T-helper 1 cell (primary cell): ENCODE results near the gene ARMH3.
"Not testable (repeated sequence)": the region's sequence is repeated elsewhere in the genome, so short reads cannot be mapped to it uniquely, and the experiment has no call there.

Source experiments
- DNase-seq, 5 donors: peaks; one replicate each; pipeline ENCODE4 v3.0.0-alpha.2; 2012 to 2020

Gene ARMH3

DNA sequence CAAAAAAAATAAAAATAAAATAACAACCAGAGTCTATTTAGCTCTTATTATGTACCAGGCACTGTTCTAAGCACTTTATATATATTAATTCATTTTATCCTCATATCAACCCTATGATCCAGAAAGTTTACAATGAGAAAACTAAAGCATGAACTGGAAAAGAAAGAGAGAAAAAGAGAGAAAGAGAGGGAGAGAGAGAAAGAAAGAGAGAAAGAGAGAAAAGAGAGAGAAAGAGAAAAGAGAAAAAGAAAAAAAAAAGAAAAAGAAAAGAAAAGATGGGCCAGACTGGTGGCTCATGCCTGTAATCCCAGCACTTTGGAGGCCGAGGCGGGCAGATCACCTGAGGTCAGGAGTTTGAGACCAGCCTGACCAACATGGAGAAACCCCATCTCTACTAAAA lies 9.9 kb downstream of the ARMH3 start:
- no peak for DNase-seq

- no peak for DNase-seq
Observed at GRCh38 chr10:102045292-102045691, 10.7 kb downstream of the ARMH3 start.

DNA sequence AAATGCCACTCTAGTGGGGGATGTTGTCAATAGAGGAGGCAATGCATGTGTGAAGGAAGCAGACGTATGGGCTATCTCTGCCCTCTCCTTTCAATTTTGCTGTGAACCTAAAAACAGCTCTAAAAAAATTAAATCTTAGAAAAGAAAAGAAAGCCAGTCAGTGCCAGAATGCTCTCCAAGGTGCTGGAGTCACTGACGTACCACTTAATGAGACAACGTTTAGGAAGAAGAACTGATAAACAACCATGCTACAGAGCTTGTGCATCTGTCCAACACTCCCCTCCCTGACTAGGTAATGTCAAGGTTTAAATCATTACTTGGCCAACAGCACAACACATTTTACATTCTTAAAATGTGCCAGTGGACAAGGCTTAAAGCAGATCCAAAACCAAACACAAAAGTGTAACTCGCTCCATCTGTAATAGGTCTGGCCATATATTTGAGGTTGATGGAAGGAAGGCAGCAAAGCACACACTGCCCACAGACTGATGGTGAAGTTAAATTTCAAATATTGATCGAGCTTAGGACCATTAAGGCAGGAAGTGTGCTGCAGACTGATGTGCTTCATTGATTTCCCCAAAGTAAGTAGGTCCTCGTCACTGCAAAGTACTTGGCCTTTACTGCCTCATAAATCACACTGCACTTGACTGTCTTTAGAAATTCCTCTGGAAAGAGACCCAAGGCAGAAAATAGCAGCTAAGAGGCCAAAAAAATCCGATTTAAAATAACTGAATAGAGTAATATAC lies 15.5 kb downstream of the ARMH3 start:
- DNase-seq, result no peak

- no peak for DNase-seq
Observed at GRCh38 chr10:102038410-102038809, 17.6 kb downstream of the ARMH3 start.

GRCh38 chr10:102035807-102036206 lies 20.2 kb downstream of the ARMH3 start:
- not testable (repeated sequence) for DNase-seq

DNA sequence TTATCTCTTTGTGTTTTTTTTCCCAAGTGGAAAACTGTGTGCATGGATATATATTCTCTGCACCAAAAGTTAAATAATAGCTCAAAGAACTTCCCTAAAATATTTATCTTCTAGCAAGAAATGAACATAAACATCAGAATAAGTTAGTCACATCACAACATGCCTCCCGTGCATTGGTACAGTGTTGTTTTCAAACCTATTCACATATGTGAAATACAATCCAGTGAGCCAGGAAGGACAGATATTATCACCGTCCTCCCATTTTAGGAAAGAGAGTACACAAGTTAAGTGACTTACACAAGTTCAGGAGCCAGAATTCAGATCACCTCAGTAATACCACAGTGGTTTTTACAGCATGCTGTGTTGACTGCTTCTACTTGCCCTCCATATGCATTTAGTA lies 22.2 kb downstream of the ARMH3 start:
- DNase-seq, result no peak

DNA sequence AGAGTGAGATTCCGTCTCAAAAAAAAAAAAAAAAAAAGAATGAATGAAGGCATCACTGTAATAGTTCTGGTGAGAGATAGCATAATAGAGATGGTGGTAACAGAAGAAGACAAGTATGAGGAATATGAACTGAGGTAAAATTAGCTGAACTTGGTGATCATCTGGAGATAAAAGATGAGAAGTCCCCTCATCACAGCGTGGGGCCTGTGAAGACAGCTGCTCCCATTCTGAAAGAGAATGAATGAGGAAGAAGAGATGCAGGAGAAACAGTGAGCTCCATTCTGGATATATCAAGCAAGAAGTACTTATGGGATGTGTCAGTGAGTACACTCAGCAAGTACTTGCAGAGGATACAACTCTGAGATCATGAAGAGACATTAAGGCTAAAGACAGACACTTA lies 28.7 kb downstream of the ARMH3 start:
- DNase-seq, result no peak

- DNase-seq, result no peak
Observed at GRCh38 chr10:102024799-102025198, 31.2 kb downstream of the ARMH3 start.

DNA sequence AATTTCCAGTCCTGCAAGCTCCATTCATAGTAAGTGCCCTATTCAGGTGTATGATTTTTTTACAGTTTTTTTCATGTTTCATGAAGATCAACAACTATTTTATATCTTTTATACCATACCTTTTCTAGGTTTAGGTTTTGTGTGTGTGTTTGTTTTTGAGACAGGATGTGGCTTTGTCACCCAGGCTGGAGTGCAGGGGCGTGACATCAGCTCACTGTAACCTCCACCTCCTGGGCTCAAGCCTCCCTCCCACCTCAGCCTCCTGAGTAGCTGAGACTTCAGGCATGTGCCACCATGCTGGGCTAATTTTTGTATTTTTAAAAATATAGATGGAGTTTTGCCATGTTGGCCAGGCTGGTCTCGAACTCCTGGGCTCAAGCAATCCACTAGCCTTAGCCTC lies 35.0 kb downstream of the ARMH3 start:
- DNase-seq, result peak in 1 of 5 donors; percentile 64

- no peak for DNase-seq
Observed at GRCh38 chr10:102017295-102017694, 38.7 kb downstream of the ARMH3 start.

DNA sequence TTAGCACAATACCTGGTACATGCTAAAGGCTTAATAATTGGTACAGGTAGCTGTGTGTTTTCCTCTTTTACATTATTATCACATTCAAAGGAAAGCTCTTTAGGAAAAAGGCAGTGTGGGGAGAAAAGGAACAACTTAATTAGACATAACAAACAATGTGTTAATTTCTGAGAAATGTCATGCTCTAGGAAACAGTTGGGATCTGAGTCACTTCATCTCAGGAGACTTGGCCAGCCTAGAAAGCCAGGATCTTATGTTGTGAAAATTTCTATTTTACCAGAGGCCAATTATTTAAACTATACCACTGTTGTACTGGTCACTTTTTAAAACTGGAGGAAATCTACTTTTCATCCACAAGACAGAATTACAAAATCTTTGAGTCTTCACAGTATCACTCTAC lies 39.6 kb downstream of the ARMH3 start:
- DNase-seq, result no peak

GRCh38 chr10:102010961-102011360 lies 45.0 kb downstream of the ARMH3 start:
- no peak for DNase-seq

DNA sequence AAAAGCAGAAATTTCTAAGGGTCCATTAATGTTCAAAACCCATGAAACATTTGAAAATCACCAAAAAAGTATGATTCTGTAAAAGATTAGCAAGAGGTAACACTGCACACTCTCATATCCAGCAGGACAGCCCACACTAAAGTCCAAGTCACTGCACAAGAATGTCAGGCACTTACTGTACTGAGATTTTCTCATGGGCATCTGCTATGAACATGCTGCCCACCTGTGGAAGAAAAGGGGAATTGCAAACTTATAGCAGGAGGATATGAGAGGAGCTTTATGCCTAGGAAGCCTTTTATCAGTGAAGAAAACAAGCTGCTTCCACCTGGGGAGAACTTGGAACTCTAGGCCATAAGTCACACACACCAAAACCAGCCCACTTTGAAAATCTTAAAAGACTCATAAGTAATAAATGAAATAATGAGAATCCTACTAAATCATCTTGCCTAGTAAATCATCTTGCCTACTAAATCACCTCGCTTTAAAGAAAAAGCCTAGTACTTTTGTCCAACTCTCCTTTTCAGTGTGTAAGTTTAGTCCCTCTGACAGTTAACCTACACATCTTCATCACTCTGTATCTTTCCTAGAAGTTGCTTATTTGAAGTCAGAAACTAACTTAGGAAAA lies 46.1 kb downstream of the ARMH3 start:
- DNase-seq, result peak in 4 of 5 donors; percentile 2 to 62 (median 16)

DNA sequence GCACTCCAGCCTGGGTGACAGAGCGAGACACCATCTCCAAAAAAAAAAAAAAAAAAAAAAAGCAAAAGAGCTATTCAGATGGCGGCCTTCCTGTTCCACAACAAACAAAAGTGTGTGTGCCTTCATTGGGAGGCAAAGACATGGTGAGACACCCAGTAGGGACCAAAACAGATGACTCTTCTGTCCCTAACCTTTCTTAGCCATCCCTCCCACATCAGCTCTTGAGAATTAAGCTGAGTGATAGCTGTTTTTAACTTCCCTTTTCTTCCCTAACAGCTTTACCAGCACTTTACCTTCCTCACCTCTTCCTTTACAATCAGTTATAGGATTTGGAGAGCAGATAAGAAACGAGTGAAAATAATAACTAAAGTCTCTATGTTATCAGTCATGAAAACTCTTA lies 48.2 kb downstream of the ARMH3 start:
- no peak for DNase-seq

GRCh38 chr10:102007031-102007430 lies 48.9 kb downstream of the ARMH3 start:
- DNase-seq, result not testable (repeated sequence)

DNA sequence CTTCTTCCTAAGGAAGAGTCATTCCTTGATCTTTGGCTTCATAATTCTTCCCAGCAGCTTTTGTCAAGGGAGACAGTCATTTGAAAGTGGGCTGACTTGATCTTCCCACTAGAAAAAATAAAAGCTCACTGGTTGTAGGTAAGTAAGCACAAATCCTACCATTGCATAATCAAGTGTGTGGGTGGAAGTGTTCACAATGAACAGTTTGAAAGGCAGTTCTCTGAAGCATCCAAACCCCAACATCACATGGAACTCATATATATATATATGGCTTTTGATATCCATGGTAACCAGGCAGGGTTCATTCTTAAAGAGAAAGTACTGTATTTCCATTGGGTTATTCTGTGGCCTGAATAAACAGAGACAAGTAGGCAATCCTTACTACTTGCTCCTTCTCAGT lies 51.6 kb downstream of the ARMH3 start:
- DNase-seq, result no peak

DNA sequence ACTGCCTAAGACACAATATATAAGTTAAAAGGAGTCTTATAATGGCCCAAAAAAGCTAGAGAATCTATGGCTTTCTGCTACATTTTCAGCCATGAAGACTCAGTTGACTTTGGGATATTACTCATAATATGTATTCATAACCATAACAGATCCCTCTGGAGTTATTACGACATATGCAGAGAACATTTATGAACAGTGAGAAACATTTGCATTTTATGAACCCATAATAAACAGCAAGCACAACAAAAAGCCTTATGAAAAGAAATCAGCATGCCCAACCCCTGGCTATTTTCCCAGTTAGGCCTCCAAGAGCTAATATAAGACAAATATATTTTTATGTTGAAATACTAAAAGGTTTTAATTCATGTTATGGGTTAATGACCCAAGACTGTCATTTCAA lies 52.4 kb downstream of the ARMH3 start:
- no peak for DNase-seq

- DNase-seq, result no peak
Observed at GRCh38 chr10:102001435-102002068, 54.4 kb downstream of the ARMH3 start.

DNA sequence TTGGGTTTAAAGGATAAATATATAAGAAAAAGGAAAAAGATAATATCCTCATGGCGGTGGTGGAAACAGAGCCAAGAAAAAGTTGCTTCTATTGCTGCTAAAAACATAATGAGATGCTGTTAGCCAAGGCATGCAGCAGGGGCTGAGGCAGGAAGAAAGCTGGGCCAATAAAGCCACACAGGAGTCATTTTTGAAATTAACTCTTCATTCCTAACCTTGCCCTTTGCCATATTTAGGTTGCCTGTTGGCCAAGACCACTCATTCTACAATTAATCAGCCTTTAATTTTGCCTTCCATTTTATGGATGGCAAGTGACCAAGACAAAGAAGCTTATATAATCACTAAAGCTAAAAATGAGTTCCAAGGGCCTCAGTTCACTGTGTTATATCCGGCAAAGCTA lies 58.2 kb downstream of the ARMH3 start:
- DNase-seq, result no peak

DNA sequence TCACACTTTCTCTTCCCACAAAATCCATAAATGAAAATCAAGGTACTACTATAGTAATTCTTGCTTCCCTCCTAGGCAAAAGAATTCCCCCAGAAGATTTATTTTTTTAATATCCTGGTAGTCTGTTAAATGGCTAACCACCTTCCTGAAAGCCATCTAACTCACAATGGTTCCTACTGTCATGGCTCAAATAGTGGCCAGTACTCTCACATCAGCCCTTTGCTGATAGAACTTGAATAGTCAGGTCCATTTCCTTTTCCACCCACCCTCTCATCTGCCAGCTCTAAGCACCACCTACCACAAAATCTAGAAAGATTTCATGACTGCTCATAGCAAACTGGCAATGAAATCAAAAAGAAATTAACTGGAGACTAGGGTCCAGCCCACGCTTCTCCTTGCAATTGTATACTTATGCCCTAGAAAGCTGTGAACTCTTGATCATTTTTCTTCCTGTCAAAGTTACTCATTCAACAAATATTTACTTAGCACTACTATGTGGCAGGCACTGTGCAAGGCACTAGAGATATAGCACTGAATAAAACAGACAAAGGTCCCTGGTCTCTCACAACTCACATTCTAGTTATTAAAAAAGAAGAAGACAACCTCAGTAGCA lies 60.4 kb downstream of the ARMH3 start:
- no peak for DNase-seq

DNA sequence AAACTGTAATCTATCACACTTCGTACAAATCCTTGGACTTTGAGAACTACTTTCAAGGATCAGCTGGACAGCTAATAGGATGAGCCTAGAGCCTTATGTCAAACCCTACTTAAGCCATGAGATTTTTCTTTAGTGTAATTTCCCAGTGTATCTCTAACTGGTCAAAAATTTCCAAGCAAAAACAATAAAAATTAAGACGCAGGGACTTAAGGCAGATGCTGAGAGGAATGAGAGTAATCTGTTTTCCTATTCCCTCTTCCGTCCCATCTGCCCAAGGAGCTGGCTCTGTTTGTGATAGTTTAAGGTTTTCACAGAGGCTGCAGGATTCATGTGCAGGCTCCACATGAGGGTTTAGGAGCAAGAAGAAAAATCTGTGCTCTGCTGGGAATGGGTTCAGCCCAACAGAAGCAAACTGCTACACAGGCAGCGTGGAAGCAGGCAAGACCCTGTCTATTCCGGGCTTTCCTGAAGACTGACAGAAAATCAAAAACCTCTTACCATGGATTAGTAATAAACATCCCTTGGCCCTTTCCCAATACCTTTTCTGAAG lies 62.2 kb downstream of the ARMH3 start:
- DNase-seq, result no peak

GRCh38 chr10:101993221-101993620 lies 62.8 kb downstream of the ARMH3 start:
- no peak for DNase-seq

- DNase-seq, result no peak
Observed at GRCh38 chr10:101987136-101987535, 68.8 kb downstream of the ARMH3 start.

DNA sequence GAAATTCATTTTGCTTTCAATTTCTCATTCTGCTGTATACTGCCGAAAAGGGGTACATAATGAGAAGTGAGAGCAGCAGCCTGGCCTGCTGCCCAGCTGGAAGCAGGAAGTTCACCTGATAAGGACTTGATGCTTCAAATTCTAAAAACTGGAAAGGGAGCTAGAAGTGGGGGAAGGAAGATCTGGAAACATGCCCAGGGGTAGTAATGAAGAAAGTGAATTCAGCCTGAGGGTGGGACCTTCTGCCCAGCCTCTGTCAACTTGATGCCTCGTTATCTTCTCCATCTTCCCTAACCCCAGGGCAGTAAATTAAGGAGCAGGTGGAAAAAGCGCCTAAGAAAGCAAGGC lies 69.4 kb downstream of the ARMH3 start:
- no peak for DNase-seq
